Osteocyte (in vitro differentiated cells): ENCODE measurements around the gene PTCD1. TPM values are rescaled to one million over a fixed set of nuclear protein-coding genes. Genes with fewer than 3 reads are reported as not detected.

Experiments
- DNase-seq: peaks from one replicate; pipeline ENCODE4 v3.0.0; 2021; ENCODE audit warnings: mixed read lengths; ENCODE audit not compliant: unreplicated experiment; ENCODE audit errors: extremely low spot score
- H3K27ac Mint-ChIP-seq: one replicate; pipeline ENCODE4 v1.8.0; 2021; ENCODE audit warnings: mild to moderate bottlenecking, mixed read lengths; ENCODE audit not compliant: unreplicated experiment
- H3K27me3 Mint-ChIP-seq: one replicate; pipeline ENCODE4 v1.8.0; 2021; ENCODE audit warnings: mixed read lengths; ENCODE audit not compliant: unreplicated experiment
- H3K36me3 Mint-ChIP-seq: one replicate; pipeline ENCODE4 v1.8.0; 2021; ENCODE audit warnings: mixed read lengths; ENCODE audit not compliant: unreplicated experiment
- H3K4me1 Mint-ChIP-seq: one replicate; pipeline ENCODE4 v1.8.0; 2021; ENCODE audit warnings: mixed read lengths; ENCODE audit not compliant: unreplicated experiment
- H3K4me3 Mint-ChIP-seq: one replicate; pipeline ENCODE4 v1.8.0; 2021; ENCODE audit warnings: mild to moderate bottlenecking, moderate library complexity, mixed read lengths; ENCODE audit not compliant: unreplicated experiment
- H3K9me3 Mint-ChIP-seq: one replicate; pipeline ENCODE4 v1.8.0; 2021; ENCODE audit warnings: mixed read lengths; ENCODE audit not compliant: unreplicated experiment
- CTCF ChIP-seq: fragments of 200-600 bp; sonication (generic); IDR thresholded peaks from 2 replicates; pipeline ENCODE4 v1.5.0; 2021; ENCODE audit warnings: antibody characterized with exemption, mild to moderate bottlenecking, moderate library complexity
- total RNA-seq: library from RNA; stranded (reverse); gene quantifications from 2 replicates; pipeline ENCODE4 v1.2.1, GENCODE V29; 2021

The PTCD1 gene
- total RNA-seq, 1 donor from 2014 or later: 10.5 TPM

DNA sequence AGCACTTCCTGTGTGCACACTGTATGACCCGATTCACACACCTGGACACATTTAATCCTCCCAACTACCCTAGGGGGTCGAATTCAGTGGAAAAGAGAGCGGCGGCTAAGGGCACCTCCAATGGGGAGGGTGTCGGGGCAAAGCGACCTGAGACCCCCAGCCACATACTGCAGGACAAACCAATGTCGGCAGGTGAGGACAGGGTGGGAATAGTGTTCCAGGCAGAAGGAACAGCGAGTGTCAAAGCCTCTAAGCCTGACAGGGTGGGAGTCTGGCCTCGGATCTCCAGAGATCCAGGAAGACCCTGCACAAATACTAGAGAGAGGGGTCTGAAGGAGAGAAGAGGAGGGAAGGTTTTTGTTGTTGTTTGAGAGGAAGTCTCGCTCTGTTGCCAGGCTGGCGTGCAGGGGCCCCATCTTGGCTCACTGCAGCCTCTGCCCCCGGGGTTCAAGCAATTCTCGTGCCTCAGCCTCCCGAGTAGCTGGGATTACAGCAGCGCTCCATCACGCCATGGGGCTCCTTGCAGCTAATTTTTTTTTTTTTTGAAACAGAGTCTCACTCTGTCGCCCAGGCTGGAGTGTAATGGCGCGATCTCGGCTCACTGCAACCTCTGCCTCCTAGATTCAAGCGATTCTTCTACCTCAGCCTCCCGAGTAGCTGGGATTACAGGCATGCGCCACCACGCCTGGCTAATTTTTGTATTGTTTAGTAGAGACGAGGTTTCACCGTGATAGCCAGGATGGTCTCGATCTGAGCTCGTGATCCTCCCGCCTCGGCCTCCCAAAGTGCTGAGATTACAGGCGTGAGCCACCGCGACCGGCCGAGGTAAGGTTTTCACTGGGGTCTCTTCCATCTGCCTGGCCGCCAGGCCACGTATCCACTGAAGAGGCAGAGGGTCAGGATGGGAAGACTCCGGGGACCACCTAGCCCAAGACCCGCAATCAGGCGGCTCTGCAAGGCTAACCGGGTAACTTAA, 65.2 kb downstream of the PTCD1 start:
- peak overlapping the region; percentile 86 for H3K27ac Mint-ChIP-seq
- DNase-seq: no peak
- peaks cover 20% of the 10 kb centered on the region for H3K4me1 Mint-ChIP-seq
- H3K36me3 Mint-ChIP-seq: peaks cover 4% of the 10 kb centered on the region
- peak overlapping the region; percentile 72 for H3K4me3 Mint-ChIP-seq
- no peak for TF ChIP-seq CTCF
- H3K27me3 Mint-ChIP-seq: no peaks in the 10 kb centered on the region
- no peaks in the 10 kb centered on the region for H3K9me3 Mint-ChIP-seq

GRCh38 chr7:99372275-99373090, 66.1 kb downstream of the PTCD1 start:
- H3K9me3 Mint-ChIP-seq: no peaks in the 10 kb centered on the region
- peak overlapping the region; percentile 86 for H3K27ac Mint-ChIP-seq
- H3K4me1 Mint-ChIP-seq: peaks cover 20% of the 10 kb centered on the region
- TF ChIP-seq CTCF: no peak
- DNase-seq: no peak
- H3K36me3 Mint-ChIP-seq: peaks cover 3% of the 10 kb centered on the region
- no peaks in the 10 kb centered on the region for H3K27me3 Mint-ChIP-seq
- peak overlapping the region; percentile 72 for H3K4me3 Mint-ChIP-seq

- DNase-seq: no peak
- Mint-ChIP-seq H3K9me3 (no peaks in the 10 kb centered on the region), H3K36me3 (peaks cover 8% of the 10 kb centered on the region), H3K4me1 (peaks cover 19% of the 10 kb centered on the region), H3K27ac (no peak overlapping the region), H3K4me3 (no peak overlapping the region), H3K27me3 (no peaks in the 10 kb centered on the region)
- TF ChIP-seq CTCF: no peak
Observed at GRCh38 chr7:99371376-99371920, 67.2 kb downstream of the PTCD1 start.

DNA sequence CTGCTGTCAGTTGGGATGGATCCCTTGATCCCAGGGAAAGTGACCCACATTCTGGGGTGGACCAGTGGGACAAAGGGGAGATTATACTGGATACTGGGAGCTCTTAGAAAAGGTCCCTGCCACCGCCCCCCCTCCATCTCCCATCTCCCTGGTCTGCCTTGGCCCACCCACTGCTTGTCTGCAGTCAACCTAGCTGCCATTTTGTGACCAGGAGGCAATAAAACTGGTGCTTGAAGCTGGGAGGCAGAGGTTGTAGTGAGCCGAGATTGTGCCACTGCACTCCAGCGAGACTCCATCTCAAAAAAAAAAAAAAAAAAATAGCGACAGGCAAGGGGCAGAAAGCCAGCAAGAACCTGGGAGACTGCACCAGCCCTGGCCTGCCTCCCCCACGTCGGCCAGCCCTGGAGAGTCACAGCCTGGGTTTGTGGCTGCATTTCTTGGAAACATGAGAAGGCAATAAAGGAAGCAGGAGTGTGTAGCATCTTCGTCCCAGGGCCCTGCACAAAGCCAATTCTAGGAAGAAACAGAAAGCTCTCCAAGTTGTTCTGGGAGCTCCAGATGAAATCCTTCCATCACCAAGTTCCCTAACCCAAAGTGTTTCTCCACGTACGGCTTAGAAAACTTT, 68.7 kb downstream of the PTCD1 start:
- Mint-ChIP-seq H3K27ac (no peak overlapping the region), H3K4me1 (peaks cover 19% of the 10 kb centered on the region), H3K9me3 (no peaks in the 10 kb centered on the region), H3K36me3 (peaks cover 17% of the 10 kb centered on the region), H3K27me3 (no peaks in the 10 kb centered on the region), H3K4me3 (no peak overlapping the region)
- DNase-seq: no peak
- no peak for TF ChIP-seq CTCF
